OCI-LY1 (cell line): ENCODE measurements around the gene SSBP3.

Experiments used
- EZH2 ChIP-seq: fragments of 200-600 bp; sonication (generic), shearing (Covaris generic); IDR thresholded peaks from 2 replicates; pipeline ENCODE4 v1.8.0; 2017; ENCODE audit warnings: borderline replicate concordance, mixed run types, mild to moderate bottlenecking, antibody characterized with exemption, low read length, moderate library complexity, mixed read lengths
- TF ChIP-seq, protein P1 (sequence below): fragments of 200-600 bp; sonication (generic), shearing (Covaris generic); IDR thresholded peaks from 2 replicates; pipeline ENCODE4 v1.5.1; 2017; ENCODE audit warnings: mild to moderate bottlenecking, antibody characterized with exemption, low read length, moderate library complexity, mixed read lengths

DNA sequence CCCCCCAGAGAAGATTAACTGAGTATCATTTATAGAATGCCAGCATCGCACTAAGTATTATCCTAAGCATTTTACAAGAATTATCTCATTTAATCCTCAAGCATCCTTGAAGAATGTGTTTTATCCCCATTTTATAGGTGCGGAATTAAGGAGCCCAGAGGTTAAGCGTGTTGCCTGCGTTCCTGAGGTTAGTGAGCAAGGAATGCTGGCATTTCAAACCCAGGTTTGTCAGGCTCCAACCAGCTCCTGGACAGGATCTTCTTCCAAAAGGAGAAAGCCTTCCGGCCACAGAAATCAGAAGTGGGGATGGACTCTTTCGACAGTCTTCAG lies 82.3 kb downstream of the SSBP3 start:
- TF ChIP-seq, protein P1, sequence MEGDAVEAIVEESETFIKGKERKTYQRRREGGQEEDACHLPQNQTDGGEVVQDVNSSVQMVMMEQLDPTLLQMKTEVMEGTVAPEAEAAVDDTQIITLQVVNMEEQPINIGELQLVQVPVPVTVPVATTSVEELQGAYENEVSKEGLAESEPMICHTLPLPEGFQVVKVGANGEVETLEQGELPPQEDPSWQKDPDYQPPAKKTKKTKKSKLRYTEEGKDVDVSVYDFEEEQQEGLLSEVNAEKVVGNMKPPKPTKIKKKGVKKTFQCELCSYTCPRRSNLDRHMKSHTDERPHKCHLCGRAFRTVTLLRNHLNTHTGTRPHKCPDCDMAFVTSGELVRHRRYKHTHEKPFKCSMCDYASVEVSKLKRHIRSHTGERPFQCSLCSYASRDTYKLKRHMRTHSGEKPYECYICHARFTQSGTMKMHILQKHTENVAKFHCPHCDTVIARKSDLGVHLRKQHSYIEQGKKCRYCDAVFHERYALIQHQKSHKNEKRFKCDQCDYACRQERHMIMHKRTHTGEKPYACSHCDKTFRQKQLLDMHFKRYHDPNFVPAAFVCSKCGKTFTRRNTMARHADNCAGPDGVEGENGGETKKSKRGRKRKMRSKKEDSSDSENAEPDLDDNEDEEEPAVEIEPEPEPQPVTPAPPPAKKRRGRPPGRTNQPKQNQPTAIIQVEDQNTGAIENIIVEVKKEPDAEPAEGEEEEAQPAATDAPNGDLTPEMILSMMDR: no peak
- TF ChIP-seq EZH2: no peak
